ENCODE measurements around the gene SGPP1.
"Not testable (repeated sequence)": the region's sequence is repeated elsewhere in the genome, so short reads cannot be mapped to it uniquely, and the experiment has no call there.

Gene SGPP1

GRCh38 chr14:63727736-63728728 lies at the start of gene SGPP1:
TSS of gene SGPP1 (minus strand) at chr14:63728065. CDS start at chr14:63727944, 121 bp downstream.
- DNase-seq (ENCODE audit: low read depth in 2 of 2), result peak; percentile 50 to 57

GRCh38 chr14:63777024-63777423 lies 49.2 kb upstream of the SGPP1 start:
- no peak for DNase-seq (ENCODE audit: low read depth in 2 of 2)

GRCh38 chr14:63773504-63773903 lies 45.6 kb upstream of the SGPP1 start:
- DNase-seq (ENCODE audit: low read depth in 2 of 2), result no peak

- peak in 1 of 2 donors; percentile 19 for DNase-seq (ENCODE audit: low read depth in 2 of 2)
These were observed 42.4 kb upstream of the SGPP1 start for GRCh38 chr14:63770187-63770807.

GRCh38 chr14:63766611-63767010 lies 38.7 kb upstream of the SGPP1 start:
- DNase-seq (ENCODE audit: low read depth in 2 of 2), result no peak

GRCh38 chr14:63764620-63765139 lies 36.8 kb upstream of the SGPP1 start:
- no peak for DNase-seq (ENCODE audit: low read depth in 2 of 2)

GRCh38 chr14:63764103-63764502 lies 36.2 kb upstream of the SGPP1 start:
- no peak for DNase-seq (ENCODE audit: low read depth in 2 of 2)

GRCh38 chr14:63761351-63762117 lies 33.7 kb upstream of the SGPP1 start:
- DNase-seq (ENCODE audit: low read depth in 2 of 2), result no peak

GRCh38 chr14:63760014-63760413 lies 32.1 kb upstream of the SGPP1 start:
- DNase-seq (ENCODE audit: low read depth in 2 of 2), result no peak

- no peak for DNase-seq (ENCODE audit: low read depth in 2 of 2)
These were observed 31.6 kb upstream of the SGPP1 start for GRCh38 chr14:63759456-63759855.

- no peak for DNase-seq (ENCODE audit: low read depth in 2 of 2)
These were observed 29.3 kb upstream of the SGPP1 start for GRCh38 chr14:63757211-63757610.

GRCh38 chr14:63752449-63753169 lies 24.7 kb upstream of the SGPP1 start:
- no peak for DNase-seq (ENCODE audit: low read depth in 2 of 2)

- DNase-seq (ENCODE audit: low read depth in 2 of 2), result not testable (repeated sequence)
These were observed 23.2 kb upstream of the SGPP1 start for GRCh38 chr14:63751076-63751475.

GRCh38 chr14:63747846-63748245 lies 20.0 kb upstream of the SGPP1 start:
- DNase-seq (ENCODE audit: low read depth in 2 of 2), result no peak

- DNase-seq (ENCODE audit: low read depth in 2 of 2), result no peak
These were observed 18.1 kb upstream of the SGPP1 start for GRCh38 chr14:63745858-63746425.

- no peak for DNase-seq (ENCODE audit: low read depth in 2 of 2)
These were observed 17.4 kb upstream of the SGPP1 start for GRCh38 chr14:63745272-63745671.

- no peak for DNase-seq (ENCODE audit: low read depth in 2 of 2)
These were observed 9.7 kb upstream of the SGPP1 start for GRCh38 chr14:63737582-63738006.

- no peak for DNase-seq (ENCODE audit: low read depth in 2 of 2)
These were observed 7.9 kb upstream of the SGPP1 start for GRCh38 chr14:63735720-63736119.

- DNase-seq (ENCODE audit: low read depth in 2 of 2), result no peak
These were observed 2.8 kb upstream of the SGPP1 start for GRCh38 chr14:63730659-63731058.

GRCh38 chr14:63727231-63727735 lies 582 bp downstream of the SGPP1 start:
- DNase-seq (ENCODE audit: low read depth in 2 of 2), result no peak

GRCh38 chr14:63726499-63726898 lies 1.4 kb downstream of the SGPP1 start:
- no peak for DNase-seq (ENCODE audit: low read depth in 2 of 2)

Data from stimulated activated CD8-positive, alpha-beta memory T cell treated with anti-CD3 and anti-CD28 coated beads, Interleukin-7, amount 100 ng/mL, for 1 hour (primary cell).